Measurements from ENCODE around the gene NUP98. TPM values are rescaled to one million over a fixed set of nuclear protein-coding genes. Genes with fewer than 3 reads are reported as not detected.

NUP98 gene
- total and polyA plus RNA-seq, 10 of the 15 experiments (the other 5 are each of a cell fraction or from before 2014, with no cell fraction given): 21.7 to 108 (median 78.9) TPM

DNA sequence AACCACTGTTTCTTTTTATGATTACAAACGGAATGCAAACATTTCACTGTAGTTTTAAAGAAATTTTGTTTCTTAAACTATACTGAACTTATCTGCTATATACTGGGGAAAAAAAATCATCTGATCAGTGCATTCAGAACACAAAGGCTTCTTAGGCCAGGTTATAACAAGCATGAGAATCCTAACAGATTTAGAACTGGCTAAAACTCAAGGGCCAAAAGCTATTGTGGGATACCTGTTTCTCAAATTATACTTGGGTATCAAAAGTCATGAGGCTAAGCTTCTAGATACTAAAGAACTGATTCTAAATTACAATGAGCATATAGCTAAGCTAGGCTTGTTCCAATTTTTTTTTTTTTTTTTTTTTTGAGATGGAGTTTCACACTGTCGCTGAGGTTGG lies 96.4 kb downstream of the NUP98 start:
- WGBS (ENCODE audit: insufficient coverage, insufficient replicate concordance, low lambda C conversion rate, missing lambda C conversion rate): 100% methylated on average over 2 of the region's 2 CpGs
- Histone ChIP-seq H3K27ac (ENCODE audit: control insufficient read depth, insufficient read depth) (no peak overlapping the region), H3K4me2 (ENCODE audit: control insufficient read depth, insufficient read depth) (no peak overlapping the region), H3K79me2 (ENCODE audit: control insufficient read depth, insufficient read depth, low read length) (no peaks in the 10 kb centered on the region), H3K9me3 (replicated peaks; ENCODE audit: control insufficient read depth, insufficient read depth, low read length) (no peaks in the 10 kb centered on the region), H2AFZ (ENCODE audit: control insufficient read depth, low read depth, low read length) (no peak overlapping the region), H3K27me3 (replicated peaks in 1 of 2; ENCODE audit: control insufficient read depth in 2 of 2, insufficient read depth in 2 of 2, low read length in 1 of 2) (no peaks in the 10 kb centered on the region), H3K36me3 (ENCODE audit: control insufficient read depth in 2 of 2, insufficient read depth in 2 of 2, low read length in 1 of 2) (peaks cover 11 to 27% of the 10 kb centered on the region in 2 experiments), H4K20me1 (ENCODE audit: control insufficient read depth, insufficient read depth) (no peaks in the 10 kb centered on the region), H3K4me3 (no peak overlapping the region), H3K9ac (ENCODE audit: control insufficient read depth, insufficient read depth, low read length) (no peak overlapping the region), H3K4me1 (ENCODE audit: control insufficient read depth, insufficient read depth, low read length) (no peaks in the 10 kb centered on the region)
- DNase-seq (ENCODE audit: low read depth, low spot score) (no peak), FAIRE-seq (no peak), ATAC-seq (no peak)
- no TSS peak for BruUV-seq (replicated peaks)
- intact Hi-C loops (cut with micrococcal nuclease; ENCODE audit: unreplicated experiment) (loop anchor here (5.0 kb wide), 1 partner anchor 41 kb away; no protein-coding TSS in a partner anchor), in situ Hi-C loops (cut with MboI) (no loop called here)
- ChIA-PET SMC1A (ENCODE audit: uncharacterized antibody, unreplicated experiment) (interaction anchor here (0.6 to 1.6 kb wide), 4 partner anchors 10 to 108 kb away, joined by 3 to 5 read pairs (median 4); partner anchors contain the start of gene PGAP2), RAD21 (ENCODE audit: unreplicated experiment) (interaction anchor here (0.7 kb wide), 1 partner anchor 35 kb away, joined by 3 read pairs; no protein-coding TSS in a partner anchor), POLR2A (no interaction called here), CTCF (interaction anchor here (0.5 to 2.1 kb wide), 3 partner anchors 97 to 129 kb away, joined by 3 to 4 read pairs (median 3); no protein-coding TSS in a partner anchor)
- TF ChIP-seq RAD21 (IDR thresholded peaks at IDR 0.05; ENCODE audit: insufficient read depth, low read depth, low read length) (no peak), E2F8 (IDR thresholded peaks at IDR 0.05; ENCODE audit: low read depth, partially characterized antibody) (no peak), RB1 (IDR thresholded peaks at IDR 0.05; ENCODE audit: borderline replicate concordance) (no peak), SMARCA5 (IDR thresholded peaks at IDR 0.05) (no peak), ZNF207 (IDR thresholded peaks at IDR 0.05; ENCODE audit: borderline replicate concordance) (no peak), SREBF1 (IDR thresholded peaks at IDR 0.05; ENCODE audit: low read length) (no peak), NR2C2 (IDR thresholded peaks at IDR 0.05; ENCODE audit: borderline replicate concordance, control insufficient read depth, insufficient read length, low read depth) (no peak), JUND (IDR thresholded peaks at IDR 0.05; ENCODE audit: low read depth, low read length) (no peak), TCF3 (IDR thresholded peaks at IDR 0.05; ENCODE audit: borderline replicate concordance, insufficient read depth, low read depth, low read length) (no peak), STAT3 (IDR thresholded peaks at IDR 0.05; ENCODE audit: low read depth, low read length) (no peak), GABPA (IDR thresholded peaks at IDR 0.05; ENCODE audit: low read depth) (no peak), MYB (IDR thresholded peaks at IDR 0.05; ENCODE audit: borderline replicate concordance, low read depth, low read length) (no peak)
- TF ChIP-seq, protein P1, sequence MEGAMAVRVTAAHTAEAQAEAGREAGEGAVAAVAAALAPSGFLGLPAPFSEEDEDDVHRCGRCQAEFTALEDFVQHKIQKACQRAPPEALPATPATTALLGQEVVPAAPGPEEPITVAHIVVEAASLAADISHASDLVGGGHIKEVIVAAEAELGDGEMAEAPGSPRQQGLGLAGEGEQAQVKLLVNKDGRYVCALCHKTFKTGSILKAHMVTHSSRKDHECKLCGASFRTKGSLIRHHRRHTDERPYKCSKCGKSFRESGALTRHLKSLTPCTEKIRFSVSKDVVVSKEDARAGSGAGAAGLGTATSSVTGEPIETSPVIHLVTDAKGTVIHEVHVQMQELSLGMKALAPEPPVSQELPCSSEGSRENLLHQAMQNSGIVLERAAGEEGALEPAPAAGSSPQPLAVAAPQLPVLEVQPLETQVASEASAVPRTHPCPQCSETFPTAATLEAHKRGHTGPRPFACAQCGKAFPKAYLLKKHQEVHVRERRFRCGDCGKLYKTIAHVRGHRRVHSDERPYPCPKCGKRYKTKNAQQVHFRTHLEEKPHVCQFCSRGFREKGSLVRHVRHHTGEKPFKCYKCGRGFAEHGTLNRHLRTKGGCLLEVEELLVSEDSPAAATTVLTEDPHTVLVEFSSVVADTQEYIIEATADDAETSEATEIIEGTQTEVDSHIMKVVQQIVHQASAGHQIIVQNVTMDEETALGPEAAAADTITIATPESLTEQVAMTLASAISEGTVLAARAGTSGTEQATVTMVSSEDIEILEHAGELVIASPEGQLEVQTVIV (IDR thresholded peaks at IDR 0.05; ENCODE audit: borderline replicate concordance, partially characterized antibody): no peak

All from GM12878 (cell line).